ENCODE results near the gene SNAPC2. TPM values are rescaled to one million over a fixed set of nuclear protein-coding genes. Genes with fewer than 3 reads are reported as not detected.
A peak's percentile ranks its signal among the peaks of the same experiment; 100 is the strongest.

The SNAPC2 gene
- total RNA-seq, 1 donor from 2014 or later: 15.2 TPM

DNA sequence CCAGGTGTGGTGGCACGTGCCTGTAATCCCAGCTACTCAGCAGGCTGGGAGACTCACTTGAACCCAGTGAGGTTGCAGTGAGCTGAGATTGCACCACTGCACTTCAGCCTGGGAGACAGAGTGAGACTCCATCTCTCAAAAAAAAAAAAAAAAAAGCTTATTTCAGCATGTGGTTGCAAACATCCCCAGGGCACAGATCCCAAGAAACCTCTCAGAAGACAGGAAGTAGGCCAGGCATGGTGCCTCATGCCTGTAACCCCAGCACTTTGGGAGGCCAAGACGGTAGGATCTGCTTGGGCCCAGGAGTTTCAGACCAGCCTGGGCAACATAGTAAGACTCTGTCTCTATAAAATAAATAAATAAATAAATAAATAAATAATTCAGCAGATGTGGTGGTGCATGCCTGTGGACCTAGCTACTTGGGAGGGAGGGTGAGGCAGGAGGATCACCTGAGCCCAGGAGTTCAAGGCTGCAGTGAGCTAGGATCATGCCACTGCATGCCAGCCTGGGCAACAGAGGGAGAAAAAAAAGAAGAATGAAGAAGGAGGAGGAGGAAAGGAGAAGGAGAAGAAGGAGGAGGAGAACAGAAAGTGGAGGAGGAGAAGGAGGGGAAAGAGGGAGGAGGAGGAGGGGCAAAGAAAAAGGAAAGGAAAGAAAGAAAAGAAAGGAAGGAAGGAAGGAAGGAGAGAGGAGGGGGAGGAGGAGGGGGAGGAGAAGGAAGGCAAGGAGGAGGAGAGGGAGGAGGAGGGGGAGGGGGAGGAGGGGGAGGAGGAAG is 36.2 kb upstream of the SNAPC2 start:
- FAIRE-seq (no peak), DNase-seq (ENCODE audit: low read depth) (no peak)
- peaks cover 5% of the 10 kb centered on the region for H3K79me2 ChIP-seq (ENCODE audit: insufficient read depth, low read length)
- no peak overlapping the region for H3K27ac Mint-ChIP-seq (ENCODE audit: unreplicated experiment)
- H4K20me1 ChIP-seq (ENCODE audit: insufficient read depth, low read length): no peaks in the 10 kb centered on the region
- no peaks in the 10 kb centered on the region for H3K27me3 ChIP-seq (ENCODE audit: insufficient read depth, low read length)
- TF ChIP-seq, protein P1, sequence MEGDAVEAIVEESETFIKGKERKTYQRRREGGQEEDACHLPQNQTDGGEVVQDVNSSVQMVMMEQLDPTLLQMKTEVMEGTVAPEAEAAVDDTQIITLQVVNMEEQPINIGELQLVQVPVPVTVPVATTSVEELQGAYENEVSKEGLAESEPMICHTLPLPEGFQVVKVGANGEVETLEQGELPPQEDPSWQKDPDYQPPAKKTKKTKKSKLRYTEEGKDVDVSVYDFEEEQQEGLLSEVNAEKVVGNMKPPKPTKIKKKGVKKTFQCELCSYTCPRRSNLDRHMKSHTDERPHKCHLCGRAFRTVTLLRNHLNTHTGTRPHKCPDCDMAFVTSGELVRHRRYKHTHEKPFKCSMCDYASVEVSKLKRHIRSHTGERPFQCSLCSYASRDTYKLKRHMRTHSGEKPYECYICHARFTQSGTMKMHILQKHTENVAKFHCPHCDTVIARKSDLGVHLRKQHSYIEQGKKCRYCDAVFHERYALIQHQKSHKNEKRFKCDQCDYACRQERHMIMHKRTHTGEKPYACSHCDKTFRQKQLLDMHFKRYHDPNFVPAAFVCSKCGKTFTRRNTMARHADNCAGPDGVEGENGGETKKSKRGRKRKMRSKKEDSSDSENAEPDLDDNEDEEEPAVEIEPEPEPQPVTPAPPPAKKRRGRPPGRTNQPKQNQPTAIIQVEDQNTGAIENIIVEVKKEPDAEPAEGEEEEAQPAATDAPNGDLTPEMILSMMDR (IDR thresholded peaks at IDR 0.05; ENCODE audit: insufficient read depth, low read depth, low read length): no peak
- no peak for TF ChIP-seq EZH2 (IDR thresholded peaks at IDR 0.05; ENCODE audit: insufficient read depth, low read length)
- H2AFZ ChIP-seq (ENCODE audit: low read depth, low read length): no peak overlapping the region
- no peaks in the 10 kb centered on the region for H3K9me3 Mint-ChIP-seq (ENCODE audit: unreplicated experiment)
- H3K27ac ChIP-seq (ENCODE audit: low read depth, low read length): no peak overlapping the region
- H3K9me3 ChIP-seq (ENCODE audit: insufficient read depth, low read depth, low read length): peaks cover 4% of the 10 kb centered on the region
- H3K27me3 Mint-ChIP-seq (ENCODE audit: low read depth, unreplicated experiment): no peaks in the 10 kb centered on the region
- no peak overlapping the region for H3K4me3 ChIP-seq (ENCODE audit: insufficient read depth, low read depth, low read length)
- H3K4me2 ChIP-seq (ENCODE audit: low read length): no peak overlapping the region
- no peaks in the 10 kb centered on the region for H3K4me1 Mint-ChIP-seq (ENCODE audit: low read depth, unreplicated experiment)
- no peaks in the 10 kb centered on the region for H3K36me3 Mint-ChIP-seq (ENCODE audit: low read depth, unreplicated experiment)
- H3K9ac ChIP-seq (ENCODE audit: low read length): no peak overlapping the region
- H3K36me3 ChIP-seq (ENCODE audit: insufficient read depth, low read length): no peaks in the 10 kb centered on the region
- peak overlapping the region; percentile 60 for H3K4me3 Mint-ChIP-seq (ENCODE audit: unreplicated experiment)
- peaks cover 6% of the 10 kb centered on the region for H3K4me1 ChIP-seq (ENCODE audit: insufficient read depth, low read length)

DNA sequence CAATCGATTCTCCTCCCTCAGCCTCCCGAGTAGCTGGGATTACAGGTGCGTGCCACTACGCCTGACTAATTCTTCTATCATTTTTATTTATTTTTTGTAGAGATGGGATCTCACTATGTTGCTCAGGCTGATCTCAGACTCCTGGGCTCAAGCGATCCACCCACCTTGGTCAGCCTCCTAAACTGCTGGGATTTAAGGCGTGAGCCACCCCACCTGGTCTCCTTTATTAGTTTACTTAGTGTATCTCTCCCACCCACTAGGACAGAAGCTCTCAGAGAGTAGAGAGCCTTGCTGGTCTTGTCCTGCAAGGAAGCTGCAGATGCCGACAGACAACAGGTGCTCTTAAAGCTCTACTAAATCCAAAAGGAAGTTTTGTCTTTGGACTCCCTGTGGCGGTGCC is 34.3 kb upstream of the SNAPC2 start:
- DNase-seq (ENCODE audit: low read depth) (no peak), FAIRE-seq (no peak)
- H3K27ac ChIP-seq (ENCODE audit: low read depth, low read length): no peak overlapping the region
- no peaks in the 10 kb centered on the region for H3K27me3 ChIP-seq (ENCODE audit: insufficient read depth, low read length)
- H4K20me1 ChIP-seq (ENCODE audit: insufficient read depth, low read length): no peaks in the 10 kb centered on the region
- Mint-ChIP-seq H3K9me3 (ENCODE audit: unreplicated experiment) (no peaks in the 10 kb centered on the region), H3K36me3 (ENCODE audit: low read depth, unreplicated experiment) (no peaks in the 10 kb centered on the region), H3K27me3 (ENCODE audit: low read depth, unreplicated experiment) (no peaks in the 10 kb centered on the region), H3K4me1 (ENCODE audit: low read depth, unreplicated experiment) (no peaks in the 10 kb centered on the region), H3K27ac (ENCODE audit: unreplicated experiment) (no peak overlapping the region), H3K4me3 (ENCODE audit: unreplicated experiment) (no peak overlapping the region)
- H3K4me2 ChIP-seq (ENCODE audit: low read length): no peak overlapping the region
- no peak overlapping the region for H2AFZ ChIP-seq (ENCODE audit: low read depth, low read length)
- H3K9ac ChIP-seq (ENCODE audit: low read length): no peak overlapping the region
- H3K9me3 ChIP-seq (ENCODE audit: insufficient read depth, low read depth, low read length): peaks cover 4% of the 10 kb centered on the region
- TF ChIP-seq, protein P1 (IDR thresholded peaks at IDR 0.05; ENCODE audit: insufficient read depth, low read depth, low read length): no peak
- TF ChIP-seq EZH2 (IDR thresholded peaks at IDR 0.05; ENCODE audit: insufficient read depth, low read length): no peak
- peaks cover 7% of the 10 kb centered on the region for H3K4me1 ChIP-seq (ENCODE audit: insufficient read depth, low read length)
- peaks cover 7% of the 10 kb centered on the region for H3K79me2 ChIP-seq (ENCODE audit: insufficient read depth, low read length)
- H3K36me3 ChIP-seq (ENCODE audit: insufficient read depth, low read length): no peaks in the 10 kb centered on the region
- no peak overlapping the region for H3K4me3 ChIP-seq (ENCODE audit: insufficient read depth, low read depth, low read length)

All from astrocyte (in vitro differentiated cells and primary cell).